Measurements from ENCODE around the gene RTL5.

Gene RTL5

DNA sequence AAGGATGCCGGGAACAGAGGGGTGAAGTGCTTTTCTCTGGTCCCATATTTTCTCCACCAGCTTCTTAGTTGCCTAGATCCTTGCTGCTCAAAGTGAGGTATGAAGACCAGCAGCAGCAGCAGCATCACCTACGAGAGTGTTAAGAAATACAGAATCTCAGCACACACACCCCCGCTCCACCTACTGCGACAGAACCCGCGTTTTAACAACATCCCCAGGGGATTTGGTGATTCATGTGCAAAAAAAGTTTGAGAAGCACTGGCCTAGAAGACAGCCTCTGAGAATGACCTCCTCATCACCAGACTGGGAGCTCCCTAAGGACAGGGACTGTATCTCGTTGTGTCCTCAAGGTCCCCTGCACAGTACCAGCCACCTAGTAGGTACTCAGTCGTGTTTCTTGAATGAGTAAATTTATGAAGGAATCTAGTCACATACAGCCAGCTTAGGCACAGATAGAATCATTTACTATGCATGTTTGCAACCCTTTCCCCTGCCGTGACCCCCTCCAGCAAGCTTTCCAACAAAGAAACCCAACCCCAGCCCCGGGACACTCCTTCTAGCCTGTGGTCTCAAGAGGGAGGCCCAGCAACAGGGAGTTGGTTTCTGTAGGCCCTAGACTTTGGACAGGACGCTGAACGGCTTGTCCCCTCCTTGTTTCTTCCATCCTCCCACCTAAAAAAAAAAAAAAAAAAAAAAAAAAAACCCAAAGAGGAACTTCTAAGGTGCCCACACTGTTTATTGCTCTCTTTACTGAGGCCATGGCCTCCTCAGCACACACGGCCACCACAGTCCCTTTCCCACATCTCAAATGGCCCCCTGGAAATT, 21.5 kb downstream of the RTL5 start:
- DNase-seq (ENCODE audit: low read depth in 2 of 3, low spot score in 2 of 3) = no peak

DNA sequence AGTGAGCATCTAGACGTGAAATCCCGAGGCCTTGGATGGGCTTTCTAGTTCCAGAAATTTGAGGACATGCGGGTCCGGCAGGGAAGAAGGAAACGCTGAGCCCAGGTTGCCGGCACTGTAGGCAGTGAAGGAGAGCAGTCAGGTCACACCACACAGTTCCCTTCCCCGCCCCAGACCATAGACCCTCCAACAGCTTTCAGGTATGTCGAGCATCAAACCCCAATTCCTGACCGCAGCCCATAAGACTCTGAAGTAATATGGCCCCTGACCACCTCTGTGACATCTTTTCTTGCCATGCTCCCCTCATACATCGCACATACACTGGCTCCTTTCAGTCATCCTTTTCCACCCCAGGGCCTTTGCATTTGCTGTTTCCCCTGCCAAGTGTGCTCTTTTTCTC, 23.0 kb downstream of the RTL5 start:
- no peak for DNase-seq (ENCODE audit: low read depth in 2 of 3, low spot score in 2 of 3)

DNA sequence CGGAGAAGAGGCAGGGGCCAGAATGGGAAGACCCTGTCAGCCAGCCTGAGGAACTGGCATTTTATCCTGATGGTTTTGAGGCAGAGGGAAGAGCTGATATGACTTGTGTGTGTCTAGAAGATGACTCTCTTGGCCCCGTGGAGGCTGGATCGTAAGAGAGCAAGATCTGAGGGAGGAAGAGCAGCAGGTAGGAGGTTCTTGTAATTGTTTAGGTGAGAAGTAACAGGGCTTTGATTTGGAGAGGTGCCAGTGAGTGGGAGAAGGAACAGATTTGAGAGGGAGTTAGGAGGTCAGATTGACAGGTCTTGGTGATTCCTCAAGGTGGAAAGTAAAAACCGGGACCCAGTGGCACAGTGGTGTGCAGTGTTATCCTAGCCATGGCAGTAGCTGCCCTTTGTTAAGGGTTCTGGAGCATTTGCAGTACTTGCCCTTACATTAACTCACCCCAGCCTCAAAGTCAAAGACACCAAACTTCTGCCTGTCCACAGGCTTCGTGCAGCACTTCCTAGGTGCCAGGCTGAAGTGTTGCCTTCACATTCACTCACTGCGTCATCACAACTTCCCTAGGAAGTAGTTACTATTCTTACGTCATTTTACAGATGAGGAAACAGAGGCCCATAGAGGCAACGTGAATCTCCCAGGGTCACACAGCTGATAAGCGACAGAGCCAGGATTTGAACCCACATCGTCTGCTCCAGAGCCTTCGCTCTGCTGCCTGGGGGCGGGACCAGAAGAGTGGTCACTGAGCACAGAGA, 23.7 kb downstream of the RTL5 start:
- DNase-seq (ENCODE audit: low read depth in 2 of 3, low spot score in 2 of 3) = no peak

DNA sequence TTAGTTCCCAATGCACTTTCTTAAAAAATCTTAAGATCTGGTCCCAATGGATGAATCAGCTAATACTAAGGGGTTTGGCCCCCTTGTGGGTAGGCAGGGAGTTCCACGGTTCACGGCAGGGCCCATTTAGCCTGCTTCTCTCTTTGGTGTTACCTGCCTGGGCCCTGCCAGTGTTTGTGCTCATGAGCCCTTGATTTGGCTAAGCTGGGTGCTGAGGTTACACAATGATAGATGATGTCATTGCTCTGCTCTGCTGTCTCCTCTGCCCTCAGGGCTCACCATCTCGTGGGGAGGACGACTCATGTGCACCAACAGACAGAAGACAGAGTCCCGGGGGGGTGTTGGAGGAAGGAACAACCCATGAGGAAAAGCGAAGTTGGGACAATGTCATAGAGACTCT, 24.4 kb downstream of the RTL5 start:
- no peak for DNase-seq (ENCODE audit: low read depth in 2 of 3, low spot score in 2 of 3)

DNA sequence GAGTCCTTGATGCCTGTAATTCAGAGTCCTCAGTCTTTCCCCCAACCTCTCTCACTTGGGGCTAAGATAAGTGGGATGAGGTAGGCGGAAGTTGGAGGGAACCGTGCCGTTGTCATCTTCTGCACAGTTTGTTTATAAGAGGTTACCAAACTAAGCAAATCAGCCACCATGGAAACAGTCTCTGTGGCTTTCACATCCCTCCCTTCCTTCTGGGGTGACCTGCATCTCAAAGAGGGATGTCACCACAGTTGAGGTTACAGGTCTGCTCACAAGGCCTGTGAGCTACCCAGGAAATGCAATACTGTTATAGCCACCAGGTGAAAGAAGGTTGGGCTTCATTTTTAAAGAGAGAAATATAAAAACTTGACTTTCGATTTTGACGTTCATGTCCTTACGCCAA, 26.3 kb downstream of the RTL5 start:
- DNase-seq (ENCODE audit: low read depth in 2 of 3, low spot score in 2 of 3) = no peak

DNA sequence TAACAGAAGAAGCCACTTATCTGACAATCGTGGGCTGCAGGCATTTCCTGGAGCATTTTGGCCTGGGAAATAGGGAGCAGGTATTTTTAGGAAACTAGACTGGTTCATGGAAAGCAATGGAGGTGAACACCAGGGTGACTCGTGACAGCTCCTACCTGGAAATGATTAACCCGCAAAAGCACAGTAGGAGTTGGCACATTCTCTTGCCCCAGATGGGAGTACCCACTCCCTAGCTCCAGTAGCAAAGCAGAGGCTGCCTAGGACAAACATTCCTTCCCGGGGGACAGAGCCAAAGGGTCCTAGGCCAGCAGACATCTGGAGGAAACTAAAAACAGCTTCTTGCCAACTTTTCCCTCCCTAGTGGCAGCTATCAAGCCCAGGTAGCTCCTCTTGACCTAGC, 29.0 kb downstream of the RTL5 start:
- no peak for DNase-seq (ENCODE audit: low read depth in 2 of 3, low spot score in 2 of 3)

DNA sequence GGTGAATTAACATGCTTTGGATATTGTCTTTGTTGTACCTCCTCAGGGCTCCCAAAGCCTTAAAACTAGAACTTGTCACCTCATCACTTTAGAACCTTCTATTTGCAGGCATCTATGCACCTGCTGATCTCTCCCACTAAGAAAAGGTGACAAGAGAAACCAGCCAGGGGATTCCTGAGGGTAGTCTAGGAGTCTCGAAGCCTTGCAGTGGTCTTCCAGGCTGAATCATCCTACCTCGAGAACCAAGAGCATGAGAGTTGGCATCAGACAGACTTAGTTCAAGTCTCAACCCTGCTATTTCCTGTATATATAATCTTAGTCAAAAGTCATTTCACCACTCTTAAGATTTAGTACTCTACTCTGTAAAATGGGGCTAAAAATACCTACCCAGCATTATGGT, 29.6 kb downstream of the RTL5 start:
- DNase-seq (ENCODE audit: low read depth in 2 of 3, low spot score in 2 of 3) = no peak

DNA sequence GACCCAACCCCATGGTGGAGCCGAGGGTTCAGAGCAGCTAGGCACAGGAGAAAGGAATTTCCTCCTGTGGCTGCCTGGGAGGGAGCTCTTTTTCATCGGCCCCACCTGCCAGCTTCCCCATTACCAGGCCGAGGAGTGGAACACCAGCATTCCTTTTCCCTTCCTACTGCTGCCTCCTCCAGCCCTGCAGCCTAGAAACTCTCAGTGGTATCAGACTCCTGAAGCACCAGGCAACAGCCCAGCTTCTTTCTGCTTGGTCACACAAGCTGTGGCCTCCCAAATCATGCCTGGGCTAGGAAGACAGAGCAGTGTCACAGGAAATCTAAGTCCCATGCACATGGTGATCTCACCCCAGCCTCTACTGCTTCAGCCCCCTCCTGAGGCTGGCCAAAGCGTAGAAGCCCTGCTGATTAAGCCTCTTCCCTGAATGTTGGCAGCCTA, 30.1 kb downstream of the RTL5 start:
- DNase-seq (ENCODE audit: low read depth in 2 of 3, low spot score in 2 of 3) = no peak

DNA sequence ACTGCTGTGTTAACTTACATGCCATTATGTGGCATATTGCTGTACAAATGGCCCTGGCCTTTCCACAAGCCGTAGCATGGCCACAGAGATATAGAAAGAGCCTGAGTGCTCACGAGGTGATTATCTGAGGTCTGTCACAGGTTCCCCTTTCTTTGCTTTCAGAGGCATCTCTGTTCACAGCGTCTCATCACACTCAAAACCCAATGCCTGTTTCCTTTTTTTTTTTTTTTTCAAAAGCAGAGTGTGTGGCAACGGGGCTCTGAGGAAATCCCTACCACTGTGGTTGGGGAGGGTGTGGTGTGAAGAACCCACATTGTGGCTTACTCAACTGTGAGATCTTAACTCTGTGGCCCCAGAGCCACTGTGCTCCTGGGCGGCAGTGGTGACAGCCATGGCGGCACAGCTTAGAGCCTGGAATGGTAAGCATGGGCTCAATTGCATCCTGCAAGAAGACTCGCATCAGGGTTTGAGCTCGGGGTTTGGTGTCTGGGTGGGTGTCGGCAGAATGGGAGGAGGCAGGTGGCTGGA, 30.8 kb downstream of the RTL5 start:
- DNase-seq (ENCODE audit: low read depth in 2 of 3, low spot score in 2 of 3) = peak in 2 of 3 experiments; percentile 29 to 43

DNA sequence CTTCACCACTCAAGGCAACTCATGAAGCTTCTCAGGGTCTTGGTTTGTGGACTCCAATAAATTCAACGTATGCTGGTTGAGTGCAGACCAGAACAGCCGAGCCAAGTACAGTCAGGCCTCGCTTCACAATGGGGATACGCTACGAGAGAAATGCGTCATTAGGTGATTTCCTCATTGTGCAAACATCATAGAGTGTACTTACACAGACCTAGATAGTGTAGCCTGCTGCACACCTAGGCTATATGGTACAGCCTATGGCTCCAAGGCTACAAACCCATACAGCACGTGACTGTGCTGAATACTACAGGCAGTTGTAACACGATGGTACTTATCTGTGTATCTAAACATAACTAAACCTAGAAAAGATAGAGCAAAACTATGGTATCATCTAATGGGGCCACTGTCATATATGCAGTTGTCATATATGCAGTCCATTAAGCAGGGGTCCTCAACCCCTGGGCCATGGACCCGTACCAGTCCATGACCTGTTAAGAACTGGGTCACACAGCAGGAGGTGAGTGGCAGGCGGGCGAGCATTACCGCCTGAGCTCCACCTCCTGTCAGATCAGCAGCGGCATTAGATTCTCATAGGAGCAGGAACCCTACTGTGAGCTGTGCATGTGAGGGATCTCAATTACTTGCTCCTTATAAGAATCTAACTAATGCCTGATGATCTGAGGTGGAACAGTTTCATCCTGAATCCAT, 31.5 kb downstream of the RTL5 start:
- DNase-seq (ENCODE audit: low read depth in 2 of 3, low spot score in 2 of 3) = no peak

DNA sequence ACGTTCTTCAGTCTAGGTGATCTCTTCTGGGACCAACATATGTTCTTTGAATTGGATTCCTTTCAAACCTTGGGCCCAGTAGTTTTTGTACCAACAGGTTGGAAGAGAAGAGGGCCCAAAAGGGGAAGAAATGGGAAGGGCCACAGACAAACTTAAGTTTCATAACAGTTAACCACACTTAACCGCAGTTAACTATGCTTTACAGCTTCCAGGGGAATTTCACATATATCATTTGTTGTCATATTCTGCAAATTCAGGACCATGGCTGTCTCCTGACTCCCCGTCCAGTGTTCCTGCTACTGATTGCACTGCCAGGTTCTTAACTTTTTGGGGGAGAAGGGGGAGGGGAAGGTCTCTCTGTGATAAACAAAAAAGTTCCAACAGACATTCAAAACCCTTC, 34.6 kb downstream of the RTL5 start:
- DNase-seq (ENCODE audit: low read depth in 2 of 3, low spot score in 2 of 3) = no peak

DNA sequence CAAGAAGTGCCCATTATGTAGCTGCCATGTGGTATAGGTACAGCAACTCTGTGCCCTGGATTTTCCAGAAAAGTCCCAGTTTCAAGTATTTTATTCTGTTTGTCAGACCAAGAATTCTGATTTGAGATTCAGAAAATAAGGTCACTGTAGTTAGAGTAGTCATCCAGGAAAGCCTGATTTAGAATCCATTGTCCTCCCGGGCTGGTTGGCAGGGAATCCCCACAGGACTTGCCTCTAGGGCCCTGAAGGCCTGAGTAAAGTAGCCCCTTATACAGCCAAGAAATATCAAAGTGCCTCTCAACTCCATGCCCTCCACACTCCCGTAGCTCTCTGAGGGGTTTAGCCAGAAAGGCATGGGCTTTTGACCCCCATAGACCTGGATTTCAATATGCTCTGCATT, 36.3 kb downstream of the RTL5 start:
- DNase-seq (ENCODE audit: low read depth in 2 of 3, low spot score in 2 of 3) = no peak

DNA sequence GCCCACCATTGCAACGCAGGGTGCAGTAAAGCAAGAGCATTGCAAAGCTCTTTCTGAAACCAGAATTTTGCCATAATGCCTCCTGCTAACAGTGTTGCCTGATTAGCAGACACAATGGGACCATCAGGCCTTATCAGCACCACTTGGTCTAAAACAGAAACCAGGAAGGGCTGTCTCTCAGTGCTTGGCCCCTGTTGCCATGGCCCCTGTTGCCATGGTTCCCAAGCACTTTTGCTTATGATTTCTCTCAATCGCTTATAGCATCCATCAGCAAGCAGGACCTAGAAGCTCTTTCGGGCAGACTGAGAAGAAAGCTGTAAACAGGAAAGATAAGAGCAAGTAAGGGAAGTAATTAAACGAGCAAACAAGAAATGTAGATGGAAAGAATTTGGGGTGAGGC, 36.8 kb downstream of the RTL5 start:
- DNase-seq (ENCODE audit: low read depth in 2 of 3, low spot score in 2 of 3) = no peak

DNA sequence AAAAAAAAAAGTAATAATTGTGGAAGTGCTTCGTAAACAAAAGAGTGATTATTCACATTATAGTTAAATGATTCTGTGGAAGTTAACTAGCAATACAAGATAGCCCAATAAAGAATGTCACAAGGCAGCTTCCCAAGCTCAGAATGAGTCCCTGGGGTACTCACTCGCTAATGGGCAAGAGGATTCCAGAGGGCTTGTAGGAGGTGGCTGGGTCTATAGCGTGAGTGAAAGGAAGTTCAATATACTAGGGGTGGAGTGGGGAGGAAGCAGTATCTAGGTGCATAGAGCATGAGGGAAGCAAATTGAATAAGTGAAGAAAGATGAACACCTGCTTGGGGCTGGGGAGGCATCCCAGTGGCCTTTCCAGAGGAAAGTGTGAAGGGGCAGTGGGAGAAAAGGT, 42.5 kb downstream of the RTL5 start:
- no peak for DNase-seq (ENCODE audit: low read depth in 2 of 3, low spot score in 2 of 3)

DNA sequence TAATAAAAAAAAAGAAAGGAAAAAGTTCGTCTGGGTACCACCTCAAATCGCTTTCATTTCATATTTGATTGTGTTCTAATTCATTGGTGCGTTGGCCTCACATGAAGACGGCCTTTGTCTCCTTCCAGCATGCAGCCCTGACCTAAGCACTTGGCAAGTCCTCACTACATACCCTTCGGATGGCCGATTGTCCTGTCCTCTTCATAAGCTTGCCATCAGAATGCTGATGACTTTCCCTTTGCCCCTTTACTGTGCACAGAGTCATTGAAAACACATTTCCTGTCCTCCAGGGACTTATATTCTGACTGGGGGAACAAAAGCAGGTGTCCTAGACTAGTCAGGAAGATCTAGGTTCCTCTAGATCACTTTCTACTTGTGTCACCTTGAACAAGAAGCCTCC, 43.0 kb downstream of the RTL5 start:
- DNase-seq (ENCODE audit: low read depth in 2 of 3, low spot score in 2 of 3) = no peak

DNA sequence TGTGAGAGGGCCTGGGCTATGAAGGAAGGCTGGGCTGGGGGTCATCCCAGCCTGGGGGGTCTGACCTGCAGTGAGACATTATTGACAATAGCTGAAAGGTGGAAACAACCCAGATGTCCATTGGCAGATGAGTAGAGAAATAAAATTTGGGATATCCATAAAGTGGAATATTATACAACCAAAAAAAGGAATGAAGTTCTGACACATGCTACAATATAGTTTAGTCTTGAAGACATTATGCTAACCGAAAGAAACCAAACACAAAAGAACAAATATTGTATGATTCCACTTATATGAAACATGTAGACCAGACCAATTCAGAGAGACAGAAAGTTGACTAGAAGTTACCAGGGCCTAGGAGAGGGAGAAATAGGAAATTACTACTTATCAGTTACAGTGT, 44.7 kb downstream of the RTL5 start:
- no peak for DNase-seq (ENCODE audit: low read depth in 2 of 3, low spot score in 2 of 3)

DNA sequence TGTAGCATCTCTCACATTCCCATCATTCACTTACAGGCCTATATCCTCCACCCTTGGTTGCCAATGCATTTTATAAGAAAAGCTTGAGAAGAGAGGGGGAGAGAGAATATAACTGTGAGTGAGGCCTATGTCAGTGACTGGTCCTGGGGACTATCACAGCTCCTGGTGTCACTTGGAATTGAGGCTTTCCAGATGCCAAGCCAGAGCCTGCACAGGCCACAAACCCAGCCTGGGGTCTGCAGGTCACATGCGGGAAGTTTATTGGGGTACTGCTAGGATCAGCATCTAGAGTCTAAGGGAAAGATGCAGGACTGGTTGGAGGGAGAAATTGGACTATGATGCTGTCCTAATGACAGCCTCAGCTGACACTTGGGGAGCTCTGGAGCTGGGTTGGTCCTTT, 47.6 kb downstream of the RTL5 start:
- DNase-seq (ENCODE audit: low read depth in 2 of 3, low spot score in 2 of 3) = no peak

DNA sequence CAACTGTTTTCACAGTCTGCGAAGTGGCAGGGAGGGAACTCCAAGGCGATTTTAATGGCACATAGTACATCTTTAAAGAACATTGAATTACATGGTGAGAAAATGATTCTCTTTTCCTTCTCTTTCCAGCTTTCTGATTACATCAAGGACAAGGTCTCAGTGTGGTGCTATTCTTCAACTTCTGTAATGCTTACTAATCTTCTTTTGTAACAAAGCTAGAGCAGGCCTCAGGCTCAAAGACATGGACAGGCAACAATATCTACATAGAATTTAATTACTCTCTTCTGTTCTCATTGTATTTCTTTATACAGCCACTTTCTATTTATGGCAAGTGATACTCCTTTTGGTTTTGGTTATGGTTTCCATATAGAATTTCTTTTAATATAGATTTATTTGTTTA, 48.4 kb downstream of the RTL5 start:
- DNase-seq (ENCODE audit: low read depth in 2 of 3, low spot score in 2 of 3) = no peak

DNA sequence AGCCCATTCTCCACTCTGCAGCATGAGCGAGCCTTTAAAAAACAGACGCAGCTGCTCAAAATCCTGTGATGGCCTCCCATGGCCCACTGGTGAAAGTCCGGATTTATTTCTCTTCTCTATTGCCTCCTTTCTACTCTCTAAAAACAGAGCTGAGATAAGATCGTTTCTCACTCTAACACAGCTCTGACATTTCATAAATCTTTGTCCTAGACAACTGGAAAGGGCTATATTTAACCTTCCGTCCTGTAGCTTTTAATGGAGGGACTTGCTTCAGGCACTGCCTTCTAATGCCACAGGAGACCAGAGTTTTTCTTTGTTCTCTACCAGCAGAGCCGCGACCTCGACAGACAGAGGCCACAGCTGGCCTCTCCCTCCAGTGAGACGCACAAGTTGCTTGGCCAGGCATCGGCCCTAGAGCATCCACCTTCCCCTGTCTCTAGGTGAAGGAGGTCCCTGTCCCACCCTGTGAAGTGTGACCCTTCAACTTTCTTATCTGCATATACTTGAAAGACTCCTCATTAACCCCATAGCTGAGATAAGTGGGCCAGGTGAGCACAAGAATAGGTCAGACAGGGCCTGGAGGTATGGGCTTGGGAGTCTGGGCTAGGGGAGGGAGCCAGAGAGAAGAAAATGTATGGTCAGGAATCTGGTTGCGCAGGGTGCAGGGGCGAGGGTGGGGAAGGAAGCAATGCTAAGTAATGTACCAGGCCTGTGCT, 50.0 kb downstream of the RTL5 start:
- no peak for DNase-seq (ENCODE audit: low read depth in 2 of 3, low spot score in 2 of 3)

DNA sequence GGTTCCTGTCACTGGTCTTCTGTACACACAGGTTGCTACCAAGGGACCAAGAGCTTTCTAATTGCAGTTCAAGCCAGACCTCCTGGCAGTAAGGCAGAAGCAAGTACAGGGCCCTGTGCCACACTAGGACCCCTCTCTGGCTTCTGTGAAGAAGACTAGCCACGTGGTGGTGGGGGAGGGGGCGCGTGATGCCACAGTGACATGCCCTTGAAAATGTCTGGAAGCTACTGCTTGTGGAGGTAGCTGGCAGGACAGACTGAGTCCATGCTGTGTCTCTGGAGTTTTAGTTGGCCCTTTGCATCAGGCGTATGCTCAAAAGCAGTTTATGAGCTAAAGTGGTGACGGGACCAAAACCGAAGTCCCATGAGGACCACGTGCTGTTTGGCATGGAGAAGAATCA, 50.9 kb downstream of the RTL5 start:
- no peak for DNase-seq (ENCODE audit: low read depth in 2 of 3, low spot score in 2 of 3)

DNA sequence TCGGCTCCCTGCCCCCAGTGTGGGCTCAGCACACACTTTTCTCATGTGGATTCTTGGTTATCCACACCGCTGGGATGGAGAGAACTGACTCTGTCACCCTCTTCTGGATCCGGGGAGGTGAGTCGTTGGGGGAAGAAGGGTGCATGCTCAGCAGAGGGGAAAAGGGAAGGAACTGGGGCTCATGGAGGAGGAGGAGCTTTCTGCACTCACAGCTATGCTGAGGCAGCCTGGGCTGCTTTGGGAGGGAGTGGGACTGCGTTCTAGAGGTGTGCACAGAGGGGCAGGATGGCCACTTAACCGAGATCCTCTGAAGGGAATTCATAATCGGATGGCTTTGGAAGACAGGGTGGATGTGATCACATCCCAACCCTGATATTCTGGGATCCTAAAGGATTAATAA, 51.6 kb downstream of the RTL5 start:
- DNase-seq (ENCODE audit: low read depth in 2 of 3, low spot score in 2 of 3) = no peak
